CD4-positive, alpha-beta T cell treated with Interleukin-4 for 1 hour (primary cell): Measurements from ENCODE around the gene WWOX.

Experiments
- DNase-seq, 2 donors: peaks; one replicate each; pipeline ENCODE4 v3.0.0-alpha.2; 2020 to 2022

WWOX gene

GRCh38 chr16:78309763-78310162, 210.3 kb downstream of the WWOX start:
- DNase-seq: no peak

DNA sequence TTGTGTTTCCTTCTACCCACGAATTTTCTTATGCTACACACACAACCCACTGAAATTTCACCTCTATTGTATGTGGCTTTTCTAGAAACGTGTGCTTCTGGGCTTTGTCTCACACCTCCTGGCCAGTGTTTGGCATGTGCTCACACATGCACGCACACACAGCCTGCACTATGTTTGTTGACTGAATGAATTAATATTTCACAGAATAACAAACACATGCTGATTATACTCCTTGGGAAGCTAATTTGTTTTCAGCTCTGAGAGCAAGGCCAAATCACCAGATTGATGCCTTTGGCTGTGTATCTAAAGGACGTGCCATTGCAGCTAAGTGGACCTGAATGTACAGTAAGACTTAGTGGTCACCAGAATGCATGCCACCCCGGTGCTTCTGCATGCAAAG, 210.7 kb downstream of the WWOX start:
- no peak for DNase-seq

DNA sequence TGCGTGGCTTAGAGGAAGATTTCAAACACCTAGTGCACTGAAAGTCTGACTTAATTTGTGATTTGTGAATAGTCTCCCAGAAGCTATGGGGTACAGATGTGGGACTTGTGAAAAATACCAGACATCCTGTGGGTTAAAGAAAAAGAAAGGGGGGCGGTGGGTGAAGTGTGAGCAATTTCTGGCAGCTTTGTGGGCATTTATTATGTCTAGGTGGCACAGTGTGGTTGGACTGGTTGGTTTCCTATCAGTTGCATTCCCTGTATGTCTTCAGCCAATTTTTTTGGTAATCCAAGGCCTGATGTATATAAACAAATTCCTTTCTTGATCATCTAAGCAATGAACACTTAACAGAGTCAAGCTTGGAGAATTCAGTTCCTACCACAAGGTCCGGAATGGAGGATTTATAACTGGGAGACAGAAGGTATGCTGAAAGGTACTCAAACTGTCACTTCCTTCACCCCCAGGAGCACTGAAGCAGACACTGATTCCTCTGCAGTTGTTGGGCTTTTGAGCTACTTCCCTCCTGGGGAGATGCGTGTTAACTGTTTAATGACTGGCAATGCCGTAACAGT, 211.6 kb downstream of the WWOX start:
- DNase-seq: no peak

GRCh38 chr16:78311831-78312230, 212.4 kb downstream of the WWOX start:
- no peak for DNase-seq

- no peak for DNase-seq
Observed at GRCh38 chr16:78317564-78318240, 218.2 kb downstream of the WWOX start.

DNA sequence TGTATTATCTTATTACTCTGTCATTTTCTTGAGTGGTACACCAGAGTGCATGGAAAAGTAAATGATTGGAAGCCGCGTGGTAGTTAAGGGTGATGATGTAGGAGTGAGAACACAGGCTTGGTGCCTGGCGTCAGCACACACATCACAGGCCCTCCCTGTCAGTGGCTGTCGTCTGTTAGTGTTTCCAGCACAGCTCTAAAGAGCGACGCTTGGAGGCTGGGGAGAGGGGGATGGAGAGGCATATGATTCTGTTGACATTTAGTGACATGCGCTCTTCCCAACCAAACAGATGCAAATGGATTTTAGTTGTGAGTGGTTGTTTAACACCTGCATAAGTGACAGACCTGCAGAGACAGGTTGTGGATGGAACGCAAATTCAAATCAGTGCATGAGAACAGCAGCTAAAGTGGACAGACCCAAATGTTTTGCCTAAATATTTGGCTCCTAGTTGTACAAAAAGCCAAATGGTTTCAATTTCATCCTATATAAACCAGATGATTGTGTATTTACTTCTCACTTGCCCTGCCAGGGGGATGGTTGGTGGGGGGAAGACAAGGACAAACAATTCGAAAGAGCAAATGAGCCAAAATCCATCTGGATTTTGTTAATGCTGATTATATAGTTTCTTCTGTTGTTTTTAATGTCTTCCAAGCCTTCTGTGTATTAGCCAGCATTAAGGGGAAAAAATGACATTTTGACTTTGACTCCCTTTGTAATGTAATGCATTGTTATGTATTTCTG, 222.3 kb downstream of the WWOX start:
- DNase-seq: no peak

DNA sequence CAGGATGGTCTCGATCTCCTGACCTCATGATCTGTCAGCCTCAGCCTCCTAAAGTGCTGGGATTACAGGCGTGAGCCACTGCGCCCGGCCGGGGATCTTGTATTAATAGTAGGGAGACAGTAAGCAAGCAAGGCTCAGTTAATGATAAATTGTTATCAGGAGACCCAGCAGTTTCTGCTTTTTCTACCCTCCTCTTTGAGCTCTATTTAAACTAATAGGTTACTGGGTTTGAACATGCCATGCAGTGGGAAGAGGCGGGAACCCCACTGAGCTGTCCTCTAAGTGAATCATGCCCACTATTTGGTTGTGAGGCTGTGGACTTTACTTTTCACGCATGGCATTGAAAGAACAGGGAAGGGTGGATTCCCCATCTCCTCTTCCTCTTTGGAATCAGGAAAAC, 223.9 kb downstream of the WWOX start:
- DNase-seq: no peak

- no peak for DNase-seq
Observed at GRCh38 chr16:78324649-78325285, 225.3 kb downstream of the WWOX start.

GRCh38 chr16:78325468-78326352, 226.3 kb downstream of the WWOX start:
- DNase-seq: no peak

DNA sequence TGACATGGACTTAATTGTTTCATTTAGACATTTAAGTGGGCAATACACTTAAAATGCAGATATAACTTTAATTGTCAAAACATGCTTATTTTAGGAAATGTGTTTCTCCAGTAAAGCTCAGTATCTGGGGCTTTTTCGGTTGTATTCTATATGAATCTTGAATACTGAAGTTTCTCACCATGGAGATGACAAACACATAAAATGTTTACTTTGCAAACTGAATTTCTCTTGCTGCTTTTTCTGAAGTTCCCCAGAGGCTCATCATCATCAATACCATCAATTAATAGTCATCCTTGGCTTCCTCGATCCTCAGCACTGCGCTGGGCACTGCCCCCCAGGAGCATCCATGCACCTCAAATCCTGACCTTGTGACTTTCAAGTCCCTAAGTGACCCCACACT, 227.3 kb downstream of the WWOX start:
- no peak for DNase-seq

DNA sequence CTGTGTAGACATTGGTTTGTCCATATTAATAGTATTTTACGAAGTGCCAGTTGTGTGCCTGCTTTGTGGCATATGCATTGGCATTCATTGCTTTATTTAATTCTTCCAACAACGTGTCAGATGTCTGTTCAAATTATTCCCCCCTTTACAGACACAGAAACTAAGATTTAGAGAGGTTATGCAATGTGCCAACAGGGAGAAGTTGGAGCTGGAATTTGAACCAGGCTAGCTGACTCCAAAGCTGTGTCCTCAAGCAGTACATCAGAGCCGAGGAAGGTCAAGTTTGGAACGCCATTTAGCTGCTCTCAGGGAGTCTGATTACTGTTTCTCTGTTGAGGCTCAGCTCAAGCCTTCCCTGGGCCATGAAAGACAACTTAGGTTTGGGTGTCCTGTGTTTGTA, 232.3 kb downstream of the WWOX start:
- DNase-seq: no peak

- no peak for DNase-seq
Observed at GRCh38 chr16:78333808-78334207, 234.4 kb downstream of the WWOX start.

- DNase-seq: no peak
Observed at GRCh38 chr16:78340590-78340989, 241.1 kb downstream of the WWOX start.

- no peak for DNase-seq
Observed at GRCh38 chr16:78348068-78348467, 248.6 kb downstream of the WWOX start.

- no peak for DNase-seq
Observed at GRCh38 chr16:78348886-78349285, 249.4 kb downstream of the WWOX start.

DNA sequence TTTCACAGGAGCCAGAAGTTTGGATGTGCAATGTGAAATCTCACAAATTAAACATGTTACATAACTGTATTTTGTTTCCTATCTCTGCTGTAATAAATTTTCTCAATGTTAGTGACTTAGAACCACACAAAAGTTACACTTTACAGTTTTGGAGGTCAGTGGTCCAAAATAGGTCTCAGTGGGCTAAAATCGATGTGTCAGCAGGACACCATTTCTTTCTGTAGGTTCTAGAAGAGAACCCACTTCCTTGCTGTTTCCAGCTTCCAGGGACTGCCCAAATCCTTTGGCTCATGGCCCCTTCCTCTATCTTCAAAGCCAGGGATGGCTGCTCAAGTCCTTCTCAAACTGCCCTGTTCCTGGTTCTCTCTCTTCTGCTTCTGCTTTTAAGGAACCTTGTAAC, 252.7 kb downstream of the WWOX start:
- DNase-seq: no peak

GRCh38 chr16:78353640-78354275, 254.3 kb downstream of the WWOX start:
- DNase-seq: no peak

DNA sequence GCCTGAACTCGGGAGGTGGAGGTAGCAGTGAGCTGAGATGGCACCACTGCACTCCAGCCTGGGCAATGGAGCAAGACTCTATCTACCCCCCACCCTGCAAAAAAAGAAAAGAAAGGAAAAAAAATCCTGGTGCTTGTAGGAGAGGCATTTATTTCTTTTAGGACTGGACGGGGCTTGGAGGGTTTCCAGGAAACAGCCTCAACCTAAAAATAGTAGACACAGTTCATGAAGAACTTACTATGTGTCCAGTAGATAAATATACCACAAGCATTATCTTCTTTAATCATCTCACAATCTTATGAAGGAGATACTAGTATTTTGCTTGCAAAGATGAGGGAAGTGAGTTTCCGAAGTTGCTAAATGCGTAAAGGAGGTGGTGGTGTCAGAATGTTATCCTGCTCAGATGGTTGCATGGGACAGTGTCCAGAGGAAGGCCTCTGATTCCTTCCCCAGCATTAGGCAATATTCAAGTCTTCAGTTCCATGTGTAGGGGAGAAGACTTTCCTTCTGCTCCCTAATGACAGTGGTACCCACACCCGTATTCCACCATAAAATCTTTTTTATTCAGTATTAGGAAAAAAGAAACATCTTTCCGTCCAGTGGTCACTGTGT, 263.2 kb downstream of the WWOX start:
- DNase-seq: no peak

DNA sequence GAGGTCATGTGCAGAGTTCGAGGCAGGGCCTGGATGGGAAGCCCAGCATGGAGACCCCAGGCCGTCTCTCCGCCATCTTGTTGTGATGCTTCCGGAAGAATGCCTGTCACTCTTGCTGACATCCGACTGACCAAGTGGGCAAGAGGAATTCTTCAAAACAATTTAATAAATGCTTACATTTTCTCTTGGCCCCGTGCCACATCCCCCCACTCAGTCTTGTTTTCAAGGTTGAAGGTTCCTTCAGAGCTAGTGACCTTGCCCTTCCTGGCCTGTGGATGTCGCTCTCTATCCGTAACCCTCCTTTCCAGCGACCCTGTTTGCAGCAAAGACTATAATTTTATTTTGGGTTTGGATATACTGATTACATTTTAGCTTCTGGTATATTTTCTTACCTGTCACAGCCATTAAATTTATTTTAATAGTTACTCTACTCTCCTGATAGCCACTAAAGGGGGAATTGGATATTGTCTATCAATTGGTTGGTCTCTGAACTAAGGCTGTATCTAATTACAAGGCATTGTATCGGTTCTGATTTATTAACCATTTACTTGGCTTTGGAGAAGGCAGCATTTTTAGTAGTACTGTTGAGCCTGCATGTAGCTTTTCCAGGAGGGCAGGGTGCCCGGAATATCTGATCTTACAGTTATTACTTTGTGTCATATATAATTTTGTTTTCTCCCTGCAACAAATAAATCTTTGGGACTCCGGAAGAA, 264.5 kb downstream of the WWOX start:
- no peak for DNase-seq

- no peak for DNase-seq
Observed at GRCh38 chr16:78364556-78364880, 265.1 kb downstream of the WWOX start.

GRCh38 chr16:78365366-78365765, 265.9 kb downstream of the WWOX start:
- DNase-seq: no peak
